Hematopoietic multipotent progenitor cell treated with erythropoietin and hydrocortisone succinate and interleukin-3 and kit ligand, for 17 days (in vitro differentiated cells): ENCODE data around the gene SEMA4F.
"Not testable (repeated sequence)": the region's sequence is repeated elsewhere in the genome, so short reads cannot be mapped to it uniquely, and the experiment has no call there.

ENCODE experiments used
- DNase-seq: peaks from one replicate; pipeline ENCODE4 v3.0.0-alpha.2; 2015; ENCODE audit warnings: low spot score

Gene SEMA4F, protein sequence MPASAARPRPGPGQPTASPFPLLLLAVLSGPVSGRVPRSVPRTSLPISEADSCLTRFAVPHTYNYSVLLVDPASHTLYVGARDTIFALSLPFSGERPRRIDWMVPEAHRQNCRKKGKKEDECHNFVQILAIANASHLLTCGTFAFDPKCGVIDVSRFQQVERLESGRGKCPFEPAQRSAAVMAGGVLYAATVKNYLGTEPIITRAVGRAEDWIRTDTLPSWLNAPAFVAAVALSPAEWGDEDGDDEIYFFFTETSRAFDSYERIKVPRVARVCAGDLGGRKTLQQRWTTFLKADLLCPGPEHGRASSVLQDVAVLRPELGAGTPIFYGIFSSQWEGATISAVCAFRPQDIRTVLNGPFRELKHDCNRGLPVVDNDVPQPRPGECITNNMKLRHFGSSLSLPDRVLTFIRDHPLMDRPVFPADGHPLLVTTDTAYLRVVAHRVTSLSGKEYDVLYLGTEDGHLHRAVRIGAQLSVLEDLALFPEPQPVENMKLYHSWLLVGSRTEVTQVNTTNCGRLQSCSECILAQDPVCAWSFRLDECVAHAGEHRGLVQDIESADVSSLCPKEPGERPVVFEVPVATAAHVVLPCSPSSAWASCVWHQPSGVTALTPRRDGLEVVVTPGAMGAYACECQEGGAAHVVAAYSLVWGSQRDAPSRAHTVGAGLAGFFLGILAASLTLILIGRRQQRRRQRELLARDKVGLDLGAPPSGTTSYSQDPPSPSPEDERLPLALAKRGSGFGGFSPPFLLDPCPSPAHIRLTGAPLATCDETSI

DNA sequence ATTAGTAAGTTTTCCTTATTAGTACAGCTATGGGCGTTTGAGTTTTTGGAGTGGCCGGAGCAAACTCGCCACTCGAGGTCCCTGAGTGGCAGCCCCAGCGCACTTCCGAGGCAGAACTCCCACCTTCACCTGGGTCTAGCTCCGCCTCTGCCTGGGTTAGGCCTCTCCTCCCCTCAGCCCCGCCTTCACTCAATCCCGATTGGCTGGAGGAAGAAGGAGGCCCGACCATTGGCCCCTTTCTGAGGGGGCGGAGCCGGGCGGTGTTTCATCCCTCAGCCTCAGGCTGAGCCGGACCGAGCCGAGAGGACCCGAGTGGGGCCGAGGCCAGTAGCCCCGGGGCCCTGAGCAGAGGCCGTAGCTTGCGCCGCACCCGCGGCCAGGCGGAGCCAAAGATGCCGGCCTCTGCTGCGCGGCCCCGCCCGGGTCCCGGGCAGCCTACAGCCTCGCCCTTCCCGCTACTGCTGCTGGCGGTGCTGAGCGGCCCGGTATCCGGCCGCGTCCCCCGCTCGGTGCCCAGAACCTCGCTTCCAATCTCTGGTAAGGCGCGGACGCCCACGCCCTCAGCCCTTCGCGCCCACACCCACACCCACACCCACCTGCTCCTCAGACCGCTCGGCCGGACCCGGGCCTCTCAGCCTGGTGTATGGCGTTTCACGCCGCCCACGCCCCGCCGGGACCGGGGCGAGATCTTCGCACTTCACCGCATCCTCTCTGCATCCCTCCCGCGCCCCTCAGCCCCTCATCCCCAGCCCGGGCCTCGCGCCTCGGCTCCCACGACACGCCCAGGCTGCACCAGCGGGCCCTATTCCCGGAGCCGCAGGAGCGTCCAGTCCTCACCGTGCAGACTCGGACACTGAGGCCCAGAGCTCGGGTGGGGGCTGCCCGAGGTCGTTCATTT, at the start of gene SEMA4F:
Gene SEMA4F, plus strand, starts transcription at position 263 of the 898 bp plus-strand sequence. Its CDS starts 130 bp downstream, at position 393.
- DNase-seq = peak; percentile 73

GRCh38 chr2:74606927-74607326, 47.1 kb upstream of the SEMA4F start:
- DNase-seq = no peak

DNA sequence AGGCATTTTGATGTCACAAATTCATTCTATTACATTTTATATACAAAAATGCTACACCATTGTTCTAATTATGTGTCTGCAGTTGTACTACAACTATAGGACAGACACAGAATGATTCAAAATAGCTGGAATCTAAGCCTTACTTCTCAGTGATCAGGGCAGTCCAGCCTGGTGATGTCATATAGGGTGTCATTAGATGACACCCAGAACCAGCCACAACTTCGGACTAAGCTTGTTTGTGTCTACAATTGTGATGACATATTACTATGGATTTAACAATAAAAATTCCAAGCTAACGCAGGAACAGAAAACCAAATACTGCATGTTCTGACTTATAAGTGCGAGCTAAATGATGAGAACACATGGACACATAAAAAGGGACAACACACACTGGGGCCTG, 36.9 kb upstream of the SEMA4F start:
- DNase-seq = no peak

GRCh38 chr2:74618410-74619083, 35.5 kb upstream of the SEMA4F start:
- DNase-seq = no peak

- no peak for DNase-seq
These were observed 34.3 kb upstream of the SEMA4F start for GRCh38 chr2:74619651-74620297.

GRCh38 chr2:74620671-74621070, 33.4 kb upstream of the SEMA4F start:
- DNase-seq = no peak

GRCh38 chr2:74625658-74626425, 28.2 kb upstream of the SEMA4F start:
- no peak for DNase-seq

DNA sequence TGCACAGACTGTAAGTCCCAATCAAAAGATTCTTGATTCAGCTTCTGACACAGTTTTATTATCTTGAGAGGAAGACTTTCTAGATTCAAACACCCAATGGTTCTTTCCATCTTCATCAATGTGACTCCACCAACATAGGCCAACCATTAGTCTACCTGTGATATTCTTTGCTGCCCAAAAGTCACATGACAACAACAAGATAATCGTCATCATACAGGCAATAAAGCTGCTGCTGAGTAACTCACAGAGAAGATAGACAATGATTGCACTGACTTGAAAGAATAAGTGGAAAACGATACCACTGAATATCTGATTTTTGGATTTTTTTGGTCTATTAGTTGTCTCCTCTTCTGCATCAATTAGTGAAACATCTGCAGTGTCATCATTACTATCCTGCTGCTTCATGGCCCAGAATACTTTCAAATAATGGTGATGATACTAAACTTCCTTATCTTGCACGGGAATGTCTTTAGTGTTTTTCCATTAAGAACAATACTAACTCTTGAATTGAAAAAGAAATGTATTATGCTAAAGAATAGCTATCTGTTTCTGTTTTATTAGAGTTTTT, 25.4 kb upstream of the SEMA4F start:
- DNase-seq = no peak

DNA sequence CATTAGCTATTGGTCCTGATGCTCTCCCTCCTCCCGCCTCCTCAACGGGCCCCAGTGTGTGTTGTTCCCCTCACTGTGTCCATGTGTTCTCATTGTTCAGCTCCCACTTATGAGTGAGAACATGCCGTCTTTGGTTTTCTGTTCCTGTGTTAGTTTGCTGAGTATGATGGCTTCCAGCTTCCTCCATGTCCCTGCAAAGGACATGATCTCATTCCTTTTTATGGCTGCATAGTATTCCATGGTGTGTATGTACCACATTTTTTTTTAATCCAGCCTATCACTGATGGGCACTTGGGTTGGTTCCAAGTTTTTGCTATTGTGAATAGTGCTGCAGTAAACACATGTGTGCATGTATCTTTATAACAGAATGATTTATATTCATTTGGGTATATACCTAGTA, 23.6 kb upstream of the SEMA4F start:
- not testable (repeated sequence) for DNase-seq

DNA sequence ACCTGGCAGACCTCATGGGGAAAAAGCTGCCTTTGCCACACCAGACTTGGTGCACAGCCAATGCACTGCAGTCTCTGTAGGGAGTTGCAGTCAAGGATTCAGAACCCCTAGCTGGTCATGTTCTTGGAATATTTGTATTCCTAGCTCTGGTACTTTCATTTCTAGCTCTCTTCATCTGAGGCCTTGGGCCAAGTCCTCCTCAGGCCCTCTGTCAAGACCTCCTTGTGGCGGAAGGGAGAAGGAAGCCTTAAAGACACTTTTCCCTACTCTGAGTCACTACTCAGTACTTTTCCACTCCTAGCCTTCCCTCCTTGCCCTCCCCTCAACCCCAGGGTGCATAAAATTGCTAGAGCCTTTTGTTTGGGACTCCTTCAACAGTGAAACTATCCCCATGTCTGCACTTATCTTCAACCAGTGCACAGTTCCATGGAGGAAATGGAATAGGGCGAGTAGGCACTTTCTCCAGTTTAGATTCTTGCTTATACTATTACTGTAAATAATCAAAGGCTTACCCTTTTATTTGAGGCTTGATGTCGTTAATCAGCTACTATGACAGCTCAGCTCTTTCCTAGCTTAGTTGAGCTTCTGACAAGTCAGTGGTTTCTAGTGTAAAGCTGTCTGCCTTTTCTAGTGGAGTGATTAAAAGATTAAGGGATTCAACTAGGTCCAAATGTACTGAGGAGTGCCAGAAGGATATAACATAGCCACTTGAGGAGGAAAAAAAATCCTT, 21.7 kb upstream of the SEMA4F start:
- DNase-seq = no peak

DNA sequence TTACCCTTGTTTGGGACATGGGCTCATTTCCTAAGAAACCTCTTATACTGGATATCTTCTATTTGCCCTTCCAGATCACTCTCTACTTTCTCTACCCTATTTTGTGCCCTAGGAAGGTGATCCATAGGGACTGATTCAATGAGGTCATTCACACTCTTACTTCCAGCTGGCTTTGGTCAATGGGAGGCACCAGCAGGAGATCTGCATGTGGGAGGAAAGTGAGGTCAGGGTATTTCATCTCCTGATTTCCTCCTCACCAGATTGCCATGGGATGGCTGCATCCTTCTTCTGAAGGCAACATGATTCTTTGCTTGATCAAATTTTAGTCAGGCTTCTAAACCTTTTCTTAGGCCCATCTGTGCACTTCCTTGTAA, 21.1 kb upstream of the SEMA4F start:
- DNase-seq = no peak

DNA sequence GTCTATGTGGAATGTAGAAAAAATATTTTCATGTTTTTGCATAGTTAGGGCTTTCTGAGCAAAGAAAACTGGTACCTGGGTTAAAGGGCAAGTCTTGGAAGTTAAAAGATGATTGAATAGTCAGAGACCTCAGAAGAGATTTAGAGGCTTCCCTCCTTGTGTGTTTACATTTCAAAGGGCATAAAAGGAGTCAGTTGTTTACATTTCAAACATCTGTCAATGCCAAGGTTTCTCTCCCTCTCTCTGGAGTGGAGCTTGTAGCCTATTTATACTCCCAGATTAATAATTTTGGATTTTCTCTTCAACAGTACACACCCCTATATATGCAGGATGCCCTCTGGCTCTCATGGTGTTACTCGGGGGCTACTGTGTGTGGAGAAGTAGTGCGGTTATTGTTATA, 14.5 kb upstream of the SEMA4F start:
- no peak for DNase-seq

- DNase-seq = no peak
These were observed 8.7 kb upstream of the SEMA4F start for GRCh38 chr2:74645344-74645743.

DNA sequence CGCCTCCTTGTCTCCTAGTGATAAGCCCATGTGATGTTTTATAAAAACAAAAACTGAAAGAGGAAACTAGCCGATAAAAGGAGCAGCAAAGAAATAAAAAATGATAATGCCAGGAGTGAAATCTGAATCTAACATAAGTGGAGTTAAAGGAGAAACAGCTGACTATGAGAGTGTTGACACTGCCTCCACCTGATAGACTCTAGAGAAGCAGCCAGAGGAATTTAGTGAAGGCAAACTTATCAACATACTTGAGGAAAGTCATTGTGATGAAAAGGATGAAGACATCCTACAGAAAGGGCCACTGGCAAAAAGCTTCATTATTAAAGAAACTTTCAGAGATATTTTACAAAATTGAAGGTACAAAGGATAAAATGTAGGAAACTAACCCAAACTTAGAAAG, 7.8 kb upstream of the SEMA4F start:
- DNase-seq = no peak

DNA sequence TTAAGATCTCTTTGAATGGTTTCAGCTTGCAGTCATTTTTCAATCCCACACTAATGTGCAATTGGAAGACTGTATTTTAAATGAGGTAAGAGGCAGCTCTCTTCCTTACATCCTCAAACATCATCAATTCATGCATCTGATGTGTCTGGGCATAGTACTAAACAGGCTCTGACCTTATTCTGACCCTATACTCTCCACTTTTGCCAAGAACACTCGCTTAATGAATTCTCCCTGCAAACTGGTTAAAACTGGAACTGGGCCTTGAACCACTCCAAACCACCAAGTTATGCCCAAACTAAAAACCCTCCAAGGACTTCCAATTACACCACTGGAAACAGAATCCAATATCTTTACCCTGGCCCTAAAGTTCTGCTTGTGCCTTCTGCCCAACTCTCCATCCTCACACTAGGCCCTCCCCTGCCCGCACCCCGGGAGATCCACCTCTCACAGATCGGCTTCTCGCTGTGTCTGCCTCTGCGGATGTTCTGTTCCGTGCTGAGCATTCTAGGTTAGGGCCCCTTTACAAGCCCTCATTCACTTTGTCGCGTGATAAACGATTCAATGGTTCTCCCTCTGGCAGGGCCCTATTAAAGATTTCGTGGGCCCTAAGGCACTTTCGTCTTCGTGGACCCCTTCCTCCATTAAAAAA, 7.1 kb upstream of the SEMA4F start:
- no peak for DNase-seq

- no peak for DNase-seq
These were observed 6.0 kb upstream of the SEMA4F start, which contains the start of gene M1AP for GRCh38 chr2:74648009-74648443. M1AP (minus strand) TSS chr2:74648330; CDS start chr2:74640275, 8,055 bp downstream.

- DNase-seq = no peak
These were observed 460 bp upstream of the SEMA4F start for GRCh38 chr2:74653589-74653984.

DNA sequence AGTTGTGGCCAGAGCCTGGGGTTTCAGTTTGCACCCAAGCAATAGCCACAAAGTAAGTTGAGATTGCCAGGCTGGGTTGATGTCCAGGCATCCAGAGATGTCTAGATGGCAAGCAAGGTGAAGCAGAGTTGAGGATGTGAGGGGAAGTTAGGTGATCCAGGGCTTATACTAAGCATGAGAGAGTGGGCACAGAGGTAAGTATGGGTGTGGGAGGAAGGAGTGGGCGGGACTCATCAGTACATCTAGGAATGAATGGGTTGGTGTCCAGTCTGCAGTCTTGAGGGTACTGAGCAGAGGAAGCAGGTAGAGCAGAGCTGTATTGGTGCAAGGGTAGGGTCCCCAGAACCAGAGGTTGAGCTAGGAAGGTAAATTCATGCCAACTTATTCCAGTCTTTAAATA, 1.5 kb downstream of the SEMA4F start:
- no peak for DNase-seq

DNA sequence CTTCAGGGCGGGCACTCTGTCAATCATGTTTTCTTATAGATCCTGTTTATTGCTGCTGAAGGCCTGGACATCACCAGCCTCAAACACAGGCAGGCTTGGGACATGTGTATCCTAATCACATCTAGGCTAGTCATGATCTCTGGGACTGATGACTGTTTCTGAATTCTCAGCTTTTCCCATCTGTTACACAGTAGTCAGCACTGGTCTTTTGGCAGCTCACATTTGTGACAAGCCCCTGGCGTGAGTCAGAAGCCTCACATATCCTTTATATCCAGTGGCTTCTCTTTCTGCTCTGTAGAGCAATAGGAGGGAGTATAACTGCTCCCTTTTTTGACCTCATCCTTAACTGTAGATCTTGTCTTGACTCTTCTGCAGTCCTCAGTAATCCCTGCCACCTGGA, 4.5 kb downstream of the SEMA4F start:
- DNase-seq = no peak
